H1 (cell line): Measurements from ENCODE around the gene TRAPPC8. TPM values are rescaled to one million over a fixed set of nuclear protein-coding genes. Genes with fewer than 3 reads are reported as not detected.

ENCODE experiments used
- CTCF ChIA-PET: fragments of 300-600 bp; sonication (Branson Sonifier 250); formaldehyde crosslinking; loops from one replicate; lab custom pipeline; 2021; ENCODE audit not compliant: partially characterized antibody; lab: Charles Lee
- POLR2A ChIA-PET: fragments of 300-600 bp; sonication (Branson Sonifier 250); formaldehyde crosslinking; loops from one replicate; lab custom pipeline; 2021; ENCODE audit warnings: inconsistent platforms; ENCODE audit not compliant: partially characterized antibody; lab: Charles Lee
- DNase-seq, 2 experiments: peaks; one replicate each; pipeline versions ENCODE4 v3.0.0 to v3.0.0-alpha.2; 2010 to 2022; ENCODE audit warnings: low spot score in 2 of 2, low read depth in 1 of 2, mixed read lengths in 1 of 2
- FAIRE-seq: peaks from 2 replicates; lab custom pipeline; 2011; peaks lifted over from hg19 to GRCh38; lab: Jason Lieb, UNC
- H2AFZ ChIP-seq: 2 replicates; pipeline ENCODE4 v1.8.1; 2012; ENCODE audit warnings: low read length, inconsistent platforms
- H2AK5ac ChIP-seq: 2 replicates; pipeline ENCODE4 v1.6.1; 2013; ENCODE audit warnings: low read depth, low read length
- H2BK120ac ChIP-seq: replicated peaks from 2 replicates; pipeline ENCODE3; 2013; ENCODE audit warnings: low read depth, low read length, inconsistent platforms
- H2BK12ac ChIP-seq: 2 replicates; pipeline ENCODE4 v1.6.1; 2013; ENCODE audit warnings: low read depth, low read length
- H2BK15ac ChIP-seq: 2 replicates; pipeline ENCODE4 v1.6.1; 2013; ENCODE audit warnings: low read length
- H2BK20ac ChIP-seq: 2 replicates; pipeline ENCODE4 v1.6.1; 2013; ENCODE audit warnings: low read length
- H2BK5ac ChIP-seq: 2 replicates; pipeline ENCODE4 v1.6.1; 2013; ENCODE audit warnings: low read depth, low read length
- H3K14ac ChIP-seq: 2 replicates; pipeline ENCODE4 v1.6.1; 2013; ENCODE audit warnings: inconsistent platforms; ENCODE audit not compliant: insufficient read length
- H3K18ac ChIP-seq: 2 replicates; pipeline ENCODE4 v1.6.1; 2013; ENCODE audit warnings: low read length; ENCODE audit errors: extremely low read depth
- H3K23ac ChIP-seq: 2 replicates; pipeline ENCODE4 v1.6.1; 2013; ENCODE audit warnings: inconsistent platforms; ENCODE audit not compliant: insufficient read length
- H3K23me2 ChIP-seq: 2 replicates; pipeline ENCODE4 v1.6.1; 2013; ENCODE audit warnings: low read depth, low read length
- H3K27ac ChIP-seq: 2 replicates; pipeline ENCODE4 v1.6.1; 2011; ENCODE audit warnings: low read depth, low read length, inconsistent platforms
- H3K27me3 ChIP-seq, 4 experiments: replicated peaks in 1 of 4; 1 replicate in 1 of 4; 2 replicates in 3 of 4; pipeline versions ENCODE4 v1.6.1 to v1.8.1; 2011 to 2013; ENCODE audit warnings: low read length in 3 of 4, mild to moderate bottlenecking in 3 of 4, inconsistent platforms in 2 of 4, mixed read lengths in 2 of 4, moderate library complexity in 1 of 4; ENCODE audit not compliant: control insufficient read depth in 3 of 4, insufficient read depth in 3 of 4; ENCODE audit errors: extremely low read depth in 1 of 4
- H3K36me3 ChIP-seq, 4 experiments: 2 replicates each; pipeline versions ENCODE4 v1.6.1 to v1.8.1; 2011 to 2013; ENCODE audit warnings: mild to moderate bottlenecking in 4 of 4, low read length in 3 of 4, moderate library complexity in 2 of 4, control low read depth in 1 of 4, inconsistent platforms in 1 of 4; ENCODE audit not compliant: insufficient read depth in 4 of 4, control insufficient read depth in 2 of 4
- H3K4ac ChIP-seq: replicated peaks from 2 replicates; pipeline ENCODE3; 2013; ENCODE audit warnings: low read length, low read depth, mixed read lengths, inconsistent platforms; ENCODE audit not compliant: insufficient read length
- H3K4me1 ChIP-seq, 4 experiments: replicated peaks in 1 of 4; 1 replicate in 1 of 4; 2 replicates in 3 of 4; pipeline versions ENCODE4 v1.6.1 to v1.8.1; 2011 to 2013; ENCODE audit warnings: low read length in 3 of 4, inconsistent platforms in 2 of 4, mixed read lengths in 1 of 4; ENCODE audit not compliant: insufficient read depth in 4 of 4, control insufficient read depth in 3 of 4
- H3K4me2 ChIP-seq, 2 experiments: 2 replicates each; pipeline versions ENCODE4 v1.6.1 to v1.8.1; 2011 to 2013; ENCODE audit warnings: low read depth in 2 of 2, low read length in 2 of 2, control low read depth in 1 of 2, inconsistent platforms in 1 of 2, mild to moderate bottlenecking in 1 of 2; ENCODE audit not compliant: insufficient read depth in 1 of 2
- H3K4me3 ChIP-seq, 4 experiments: fragments of 200-600, 300-600 bp in 1 of 4; sonication (generic), shearing (Covaris generic), sonication (Bioruptor Twin) in 1 of 4; 2 replicates each; pipeline versions ENCODE4 v1.5.1 to v1.8.1; 2011 to 2016; ENCODE audit warnings: low read length in 4 of 4, low read depth in 3 of 4, control low read depth in 2 of 4, inconsistent platforms in 2 of 4, mild to moderate bottlenecking in 2 of 4, mixed read lengths in 1 of 4, moderate library complexity in 1 of 4; ENCODE audit not compliant: insufficient read depth in 2 of 4; ENCODE audit errors: extremely low read depth in 1 of 4
- H3K56ac ChIP-seq: replicated peaks from 2 replicates; pipeline ENCODE3; 2013; ENCODE audit warnings: low read depth, mild to moderate bottlenecking, mixed read lengths, low read length, inconsistent platforms; ENCODE audit not compliant: insufficient read length
- H3K79me1 ChIP-seq: 2 replicates; pipeline ENCODE4 v1.6.1; 2013; ENCODE audit warnings: low read depth, low read length, control low read depth
- H3K79me2 ChIP-seq, 2 experiments: 2 replicates each; pipeline versions ENCODE4 v1.6.1 to v1.8.1; 2012 to 2013; ENCODE audit warnings: low read length in 2 of 2, mild to moderate bottlenecking in 2 of 2, inconsistent platforms in 1 of 2; ENCODE audit not compliant: insufficient read depth in 2 of 2, control insufficient read depth in 1 of 2
- H3K9ac ChIP-seq, 4 experiments: replicated peaks in 1 of 4; 1 replicate in 1 of 4; 2 replicates in 3 of 4; pipeline versions ENCODE4 v1.6.1 to v1.8.1; 2011 to 2013; ENCODE audit warnings: low read depth in 3 of 4, low read length in 3 of 4, control low read depth in 2 of 4, mild to moderate bottlenecking in 2 of 4, moderate library complexity in 2 of 4, inconsistent platforms in 1 of 4; ENCODE audit errors: extremely low read depth in 1 of 4
- H3K9me3 ChIP-seq, 2 experiments: 2 replicates each; pipeline versions ENCODE4 v1.6.1 to v1.8.1; 2012 to 2013; ENCODE audit warnings: mild to moderate bottlenecking in 2 of 2, moderate library complexity in 2 of 2, control low read depth in 1 of 2, inconsistent platforms in 1 of 2, low read depth in 1 of 2, low read length in 1 of 2, mixed read lengths in 1 of 2; ENCODE audit not compliant: insufficient read depth in 2 of 2
- H4K20me1 ChIP-seq, 2 experiments: replicated peaks in 1 of 2; 2 replicates each; pipeline versions ENCODE3 to v1.8.1; 2011 to 2013; ENCODE audit warnings: inconsistent platforms in 2 of 2, low read length in 2 of 2, mild to moderate bottlenecking in 1 of 2; ENCODE audit not compliant: insufficient read depth in 2 of 2, control insufficient read depth in 1 of 2
- H4K5ac ChIP-seq: 2 replicates; pipeline ENCODE4 v1.6.1; 2013; ENCODE audit warnings: low read length, low read depth, mixed read lengths, inconsistent platforms; ENCODE audit not compliant: insufficient read length
- H4K8ac ChIP-seq: 2 replicates; pipeline ENCODE4 v1.8.0; 2013; ENCODE audit warnings: mild to moderate bottlenecking, moderate library complexity, low read length, inconsistent platforms; ENCODE audit not compliant: insufficient read depth; ENCODE audit errors: extremely low read depth
- H4K91ac ChIP-seq: replicated peaks from 2 replicates; pipeline ENCODE3; 2013; ENCODE audit warnings: low read length, mixed read lengths, inconsistent platforms; ENCODE audit not compliant: insufficient read length
- CEBPB ChIP-seq: IDR thresholded peaks from 2 replicates; pipeline ENCODE4 v1.6.1; 2012; ENCODE audit warnings: low read depth, low read length
- CTBP2 ChIP-seq: IDR thresholded peaks from 2 replicates; pipeline ENCODE4 v1.7.0; 2011; ENCODE audit warnings: borderline replicate concordance, mild to moderate bottlenecking, moderate library complexity, mixed read lengths, low read length; ENCODE audit not compliant: insufficient read depth, insufficient read length
- WGBS, 2 experiments: shearing (Covaris generic) in 1 of 2; methylation state at CpG; one replicate each; pipeline versions ENCODE4 v1.1.6 to v1.1.7; 2013 to 2015; ENCODE audit warnings: low lambda C conversion rate in 2 of 2, mixed read lengths in 2 of 2, inconsistent platforms in 1 of 2, low coverage in 1 of 2, missing lambda C conversion rate in 1 of 2; ENCODE audit not compliant: insufficient replicate concordance in 2 of 2, insufficient coverage in 1 of 2, insufficient read length in 1 of 2; ENCODE audit errors: extremely low coverage in 1 of 2, missing lambda C conversion rate in 1 of 2; 5-methylcytosine and 5-hydroxymethylcytosine counted together
- polyA plus RNA-seq, 7 experiments: library from polyadenylated mRNA; depleted of rRNA in 3 of 7; stranded (reverse) in 5 of 7; unstranded in 2 of 7; fragments of >200 nt in 5 of 7; fragments of 200-250 nt in 2 of 7; gene quantifications; 1 replicate in 5 of 7; 2 replicates in 1 of 7; 4 replicates in 1 of 7; pipeline versions ENCODE4 v1.2.1 to v1.2.3, GENCODE V29; 2011 to 2013; ENCODE audit warnings: missing spikeins in 2 of 7, mixed read lengths in 2 of 7
- total RNA-seq: library from RNA; stranded (reverse); fragmentation: NEBNext Ultra II Directional; extraction: Animal tissue kit (Norgen Biotek cat#: 25700); gene quantifications from 2 replicates; pipeline ENCODE4 v1.2.1, GENCODE V29; 2021

The TRAPPC8 gene
- total and polyA plus RNA-seq, 2 of the 8 experiments (the other 6 are each of a cell fraction or from before 2014, with no cell fraction given): 43.6 to 56.5 TPM

- Histone ChIP-seq H3K4me2 (no peak overlapping the region), H3K4ac (no peak overlapping the region), H3K23ac (no peak overlapping the region), H3K9ac (no peak overlapping the region), H2BK20ac (no peak overlapping the region), H4K91ac (no peak overlapping the region), H2BK12ac (no peak overlapping the region), H2AK5ac (no peak overlapping the region), H4K8ac (no peak overlapping the region), H3K56ac (no peak overlapping the region), H3K23me2 (no peaks in the 10 kb centered on the region), H3K27ac (no peak overlapping the region), H3K18ac (no peak overlapping the region), H3K36me3 (peaks cover 0 to 45% (median 1%) of the 10 kb centered on the region in 4 experiments; a peak in 3 of 8 replicates), H2BK120ac (no peak overlapping the region), H3K4me1 (no peaks in the 10 kb centered on the region), H3K14ac (no peak overlapping the region), H3K27me3 (no peaks in the 10 kb centered on the region), H3K79me1 (no peaks in the 10 kb centered on the region)
- no peak for DNase-seq
- ChIA-PET POLR2A (no interaction called here), CTCF (no interaction called here)
- FAIRE-seq: no peak
- 91% methylated on average over 1 of the region's 1 CpG; no CpG with 5 or more reads in 1 of the 2 experiments for WGBS, 2 experiments
- TF ChIP-seq CTBP2: no peak
- peak; percentile 48; the same call in 1 of the 2 replicates for TF ChIP-seq CEBPB
- TF ChIP-seq, all 59 proteins: peak for 1
- Histone ChIP-seq H3K4me3 (no peak overlapping the region), H3K79me2 (no peaks in the 10 kb centered on the region), H2AFZ (no peak overlapping the region), H2BK5ac (no peak overlapping the region), H3K9me3 (no peaks in the 10 kb centered on the region), H2BK15ac (no peak overlapping the region), H4K20me1 (no peaks in the 10 kb centered on the region), H4K5ac (no peak overlapping the region)
Measured at GRCh38 chr18:31863103-31863502, 79.8 kb downstream of the TRAPPC8 start.
